Heart left ventricle (tissue), 16 donors: ENCODE measurements around the gene NFKB1. TPM values are rescaled to one million over a fixed set of nuclear protein-coding genes. Genes with fewer than 3 reads are reported as not detected.

Experiments used
- ATAC-seq, 4 donors: fragments of 200-7000 bp; cut with Tn5 transposase; one replicate each; pipeline ENCODE4 v1.9.1; 2020 to 2022; ENCODE audit warnings: moderate library complexity in 4 of 4, mild to moderate bottlenecking in 3 of 4, moderate number of reproducible peaks in 1 of 4
- DNase-seq, 5 donors: peaks; one replicate each; pipeline ENCODE4 v3.0.0-alpha.2; 2020
- H3K27ac ChIP-seq, 12 donors: fragments of 200-600 bp; sonication (generic) in 4 of 12; one replicate each; pipeline versions ENCODE4 v1.5.0 to v1.8.0; 2016 to 2022; ENCODE audit warnings: mild to moderate bottlenecking in 2 of 12
- H3K27me3 ChIP-seq, 9 donors: fragments of 200-600 bp; sonication (generic) in 2 of 9; one replicate each; pipeline versions ENCODE4 v1.5.1 to v1.8.0; 2016 to 2022; ENCODE audit warnings: mild to moderate bottlenecking in 3 of 9
- H3K36me3 ChIP-seq, 9 donors: fragments of 200-600 bp; sonication (generic) in 2 of 9; one replicate each; pipeline versions ENCODE4 v1.5.0 to v1.8.0; 2018 to 2022; ENCODE audit warnings: mild to moderate bottlenecking in 2 of 9
- H3K4me1 ChIP-seq, 12 donors: fragments of 200-600 bp; sonication (generic) in 4 of 12; one replicate each; pipeline versions ENCODE4 v1.5.0 to v1.8.0; 2016 to 2022; ENCODE audit warnings: mild to moderate bottlenecking in 3 of 12
- H3K4me3 ChIP-seq, 12 donors: fragments of 200-600 bp; sonication (generic) in 4 of 12; one replicate each; pipeline versions ENCODE4 v1.5.0 to v1.8.0; 2017 to 2022; ENCODE audit warnings: mild to moderate bottlenecking in 9 of 12, moderate library complexity in 4 of 12
- H3K9me3 ChIP-seq, 12 donors: fragments of 200-600 bp; sonication (generic) in 4 of 12; one replicate each; pipeline versions ENCODE4 v1.5.0 to v1.8.0; 2016 to 2022; ENCODE audit warnings: mild to moderate bottlenecking in 1 of 12
- CTCF ChIP-seq, 12 donors: fragments of 200-600 bp; sonication (generic) in 4 of 12; IDR thresholded peaks; one replicate each; pipeline versions ENCODE4 v1.5.0 to v1.8.0; 2018 to 2022; ENCODE audit warnings: antibody characterized with exemption in 12 of 12, mild to moderate bottlenecking in 5 of 12
- POLR2A ChIP-seq, 2 donors: fragments of 450-650 bp; IDR thresholded peaks; one replicate each; pipeline ENCODE4 v1.6.1; 2017; ENCODE audit warnings: antibody characterized with exemption in 2 of 2, mild to moderate bottlenecking in 2 of 2, moderate library complexity in 2 of 2
- WGBS, 4 donors: extraction: QIAGEN DNeasy Blood & Tissue Kit in 2 of 4; methylation state at CpG; one replicate each; pipeline versions ENCODE4 v1.1.5 to v1.1.7; 2013 to 2018; 5-methylcytosine and 5-hydroxymethylcytosine counted together
- intact Hi-C, 10 donors: fragments of 100-400 bp; cut with DNase I; formaldehyde crosslinking; loops; one replicate each; pipeline versions ENCODE4 v1.11.1 to v1.14.2; 2022
- polyA plus RNA-seq, 2 donors: library from polyadenylated mRNA; stranded (reverse); fragments of 200-250 nt; gene quantifications; one replicate each; pipeline ENCODE4 v1.2.3, GENCODE V29; 2013
- total RNA-seq, 9 donors: library from RNA; depleted of rRNA in 2 of 9; stranded (reverse); fragments of >200 nt in 2 of 9; fragmentation: NEBNext Ultra II Directional in 3 of 9; extraction: Animal tissue kit (Norgen Biotek cat#: 25700) in 3 of 9; gene quantifications; one replicate each; pipeline versions ENCODE4 v1.1.0 to v1.2.4, GENCODE V29; 2016 to 2023
- donor health status: ischemic (EF 13 %, LVEDD 7.1; RV severe dilation, severe dysfunction).
- donor health status: healthy with polysubstance abuse.
- donor health status: DM: no; HTN: yes; CAD: no.
- donor health status: DM: no; HTN: no; CAD: no.
- donor health status: ischemic (EF 25% LVEDD 6.9; RV normal size, moderate dysfunction).
- donor health status: ischemic (EF 25% LVEDD 5.7; RV mildly dilated, moderate dysfunction).
- donor health status: healthy.
- donor health status: DM: yes; HTN: yes; CAD: no.
- donor health status: ischemic (EF 35%, LVEDD 5.7; RV mildly dilated, moderate dysfunction).
- donor health status: nonischemic (EF 11% LVEDD 7.7; RV severe dilation, severe dysfunction).
- donor health status: DM: yes; HTN: yes; CAD: no.
- donor health status: PGD.
- donor health status: ischemic (EF 29% LVEDD 5.4; RV normal size, mild dysfunction).
- donor health status: nonischemic (EF 23%, LVEDD 6.1; RV moderate dilation, normal function).

Gene NFKB1
- total and polyA plus RNA-seq, 11 donors: 4.8 to 34.1 (median 19.2) TPM

- no peak overlapping the region for H3K4me3 ChIP-seq
- peaks cover 0 to 5% (median 0%) of the 10 kb centered on the region in 12 donors for H3K4me1 ChIP-seq
- 53 to 71% (median 62%) methylated on average over 6 of the region's 6 CpGs for WGBS, 4 donors
- ATAC-seq (no peak), DNase-seq (no peak)
- TF ChIP-seq CTCF (IDR thresholded peaks at IDR 0.05) (no peak), POLR2A (IDR thresholded peaks at IDR 0.05) (no peak)
- no peaks in the 10 kb centered on the region for H3K27me3 ChIP-seq
- H3K36me3 ChIP-seq: peaks cover 0 to 55% (median 40%) of the 10 kb centered on the region in 9 donors
- H3K9me3 ChIP-seq: no peaks in the 10 kb centered on the region
- peak overlapping the region in 3 of 12 donors; percentile 23 to 61 (median 29) for H3K27ac ChIP-seq
- intact Hi-C loops: no loop called here
These were observed 131.3 kb downstream of the NFKB1 start for GRCh38 chr4:102632241-102633065.

- Histone ChIP-seq H3K4me1 (peaks cover 0 to 5% (median 0%) of the 10 kb centered on the region in 12 donors), H3K9me3 (no peaks in the 10 kb centered on the region), H3K4me3 (no peak overlapping the region), H3K27me3 (no peaks in the 10 kb centered on the region), H3K36me3 (peaks cover 0 to 59% (median 46%) of the 10 kb centered on the region in 9 donors), H3K27ac (no peak overlapping the region)
- WGBS, 4 donors: 76 to 90% (median 83%) methylated on average over 6 of the region's 6 CpGs
- DNase-seq: no peak
- TF ChIP-seq POLR2A (IDR thresholded peaks at IDR 0.05) (no peak), CTCF (IDR thresholded peaks at IDR 0.05) (no peak)
- intact Hi-C loops: no loop called here
- no peak for ATAC-seq
These were observed 131.9 kb downstream of the NFKB1 start for GRCh38 chr4:102633100-102633499.

- no peak for ATAC-seq
- no peak for TF ChIP-seq POLR2A (IDR thresholded peaks at IDR 0.05)
- no peak for TF ChIP-seq CTCF (IDR thresholded peaks at IDR 0.05)
These were observed 136.2 kb downstream of the NFKB1 start for GRCh38 chr4:102637391-102637790.

DNA sequence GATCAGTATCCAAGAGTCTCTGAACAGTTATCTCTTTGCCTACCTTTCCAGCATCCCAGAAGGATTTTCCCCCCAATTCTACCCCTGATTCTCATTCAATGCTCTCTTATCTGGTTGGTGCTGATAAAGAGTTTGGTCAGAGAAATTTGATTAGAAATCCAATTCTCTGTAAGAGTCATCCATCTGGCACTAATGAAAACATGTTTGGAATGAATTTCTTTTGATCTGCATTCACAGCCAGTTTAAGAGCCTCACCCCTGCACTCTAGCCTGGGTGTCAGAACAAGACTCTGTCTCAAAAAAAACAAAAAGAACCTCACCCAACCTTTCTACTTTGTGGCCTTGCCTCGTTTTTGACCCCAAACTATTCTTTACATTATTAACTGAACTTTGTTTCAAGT, 137.5 kb downstream of the NFKB1 start:
- Histone ChIP-seq H3K9me3 (no peaks in the 10 kb centered on the region), H3K4me3 (no peak overlapping the region), H3K36me3 (peaks cover 0 to 54% (median 43%) of the 10 kb centered on the region in 9 donors), H3K27me3 (no peaks in the 10 kb centered on the region), H3K4me1 (no peaks in the 10 kb centered on the region), H3K27ac (no peak overlapping the region)
- ATAC-seq (no peak), DNase-seq (no peak)
- 53 to 71% (median 63%) methylated on average over 1 of the region's 1 CpG for WGBS, 4 donors
- intact Hi-C loops: no loop called here
- no peak for TF ChIP-seq CTCF (IDR thresholded peaks at IDR 0.05)
- no peak for TF ChIP-seq POLR2A (IDR thresholded peaks at IDR 0.05)

More at GRCh38 chr4:102637391-102637790, 136.2 kb downstream of the NFKB1 start:
- H3K4me1 ChIP-seq: no peaks in the 10 kb centered on the region
- no peak for DNase-seq
- intact Hi-C loops: no loop called here
- no peak overlapping the region for H3K27ac ChIP-seq
- WGBS, 4 donors: 81 to 97% (median 90%) methylated on average over 3 of the region's 3 CpGs
- no peak overlapping the region for H3K4me3 ChIP-seq
- no peaks in the 10 kb centered on the region for H3K9me3 ChIP-seq
- peaks cover 0 to 65% (median 47%) of the 10 kb centered on the region in 9 donors for H3K36me3 ChIP-seq
- H3K27me3 ChIP-seq: no peaks in the 10 kb centered on the region
